Mesothelial cell of epicardium (in vitro differentiated cells): ENCODE measurements around the gene UNC50. TPM values are rescaled to one million over a fixed set of nuclear protein-coding genes. Genes with fewer than 3 reads are reported as not detected.

ENCODE experiments used
- DNase-seq, 2 experiments: peaks; one replicate each; pipeline ENCODE4 v3.0.0; 2021; ENCODE audit warnings: low spot score in 2 of 2; ENCODE audit not compliant: unreplicated experiment in 2 of 2
- H3K27ac Mint-ChIP-seq: 2 replicates; pipeline ENCODE4 v1.8.0; 2021; ENCODE audit warnings: mixed read lengths
- H3K27me3 Mint-ChIP-seq: 2 replicates; pipeline ENCODE4 v1.8.0; 2021; ENCODE audit warnings: low read depth, mixed read lengths
- H3K36me3 Mint-ChIP-seq: 2 replicates; pipeline ENCODE4 v1.8.0; 2021; ENCODE audit warnings: mixed read lengths
- H3K4me1 Mint-ChIP-seq: 2 replicates; pipeline ENCODE4 v1.8.0; 2021; ENCODE audit warnings: mixed read lengths
- H3K4me3 Mint-ChIP-seq: 2 replicates; pipeline ENCODE4 v1.8.0; 2021; ENCODE audit warnings: mild to moderate bottlenecking, moderate library complexity, mixed read lengths
- H3K9me3 Mint-ChIP-seq: 2 replicates; pipeline ENCODE4 v1.8.0; 2021; ENCODE audit warnings: mixed read lengths
- CTCF ChIP-seq: fragments of 200-600 bp; sonication (generic); IDR thresholded peaks from one replicate; pipeline ENCODE4 v1.5.0; 2021; ENCODE audit warnings: antibody characterized with exemption; ENCODE audit not compliant: unreplicated experiment
- total RNA-seq: library from RNA; stranded (reverse); gene quantifications from 3 replicates; pipeline ENCODE4 v1.2.1, GENCODE V29; 2021

The UNC50 gene
- total RNA-seq, 1 donor from 2014 or later = 44.6 TPM

- Mint-ChIP-seq H3K4me3 (no peak overlapping the region), H3K27me3 (no peaks in the 10 kb centered on the region), H3K4me1 (no peaks in the 10 kb centered on the region), H3K36me3 (peaks cover 4% of the 10 kb centered on the region), H3K27ac (no peak overlapping the region), H3K9me3 (no peaks in the 10 kb centered on the region)
- no peak for DNase-seq
- no peak for TF ChIP-seq CTCF
Observed at GRCh38 chr2:98583816-98584618, 24.4 kb upstream of the UNC50 start.

- Mint-ChIP-seq H3K36me3 (peaks cover 4% of the 10 kb centered on the region), H3K9me3 (no peaks in the 10 kb centered on the region), H3K27me3 (no peaks in the 10 kb centered on the region), H3K4me3 (no peak overlapping the region), H3K27ac (no peak overlapping the region), H3K4me1 (no peaks in the 10 kb centered on the region)
- TF ChIP-seq CTCF = no peak
- no peak for DNase-seq
Observed at GRCh38 chr2:98585386-98585785, 23.0 kb upstream of the UNC50 start.

DNA sequence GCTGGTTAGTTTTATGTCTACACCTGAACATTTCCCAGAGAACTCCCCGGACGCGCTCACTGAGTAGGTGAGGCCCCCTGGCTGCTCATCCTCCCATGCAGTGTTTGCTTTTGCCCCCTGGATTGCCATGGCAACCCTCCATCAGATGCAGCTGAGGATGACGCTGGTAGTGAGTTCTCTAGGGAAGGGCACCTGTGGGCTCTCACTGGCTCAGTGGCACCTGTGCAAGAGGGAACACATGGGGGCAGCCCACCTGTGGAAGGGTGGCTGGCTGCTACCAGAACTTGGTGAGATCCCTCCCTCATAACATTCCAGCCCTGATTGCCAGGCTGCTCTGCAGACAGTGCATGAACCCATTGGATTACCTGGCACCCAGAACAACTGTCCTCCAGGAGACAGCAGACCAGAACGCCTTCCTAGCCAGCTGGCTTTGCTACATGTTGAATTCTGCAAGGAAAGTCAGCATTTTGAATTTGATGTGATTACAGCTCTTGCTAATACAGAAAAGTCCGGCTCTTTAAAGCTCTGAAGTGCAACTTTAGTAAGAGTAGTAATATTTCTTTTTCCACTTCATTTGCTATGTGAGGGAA, 21.7 kb upstream of the UNC50 start:
- TF ChIP-seq CTCF = no peak
- no peak for DNase-seq
- no peaks in the 10 kb centered on the region for H3K9me3 Mint-ChIP-seq
- H3K27me3 Mint-ChIP-seq = no peaks in the 10 kb centered on the region
- no peak overlapping the region for H3K4me3 Mint-ChIP-seq
- peaks cover 4% of the 10 kb centered on the region for H3K36me3 Mint-ChIP-seq
- no peaks in the 10 kb centered on the region for H3K4me1 Mint-ChIP-seq
- H3K27ac Mint-ChIP-seq = no peak overlapping the region

DNA sequence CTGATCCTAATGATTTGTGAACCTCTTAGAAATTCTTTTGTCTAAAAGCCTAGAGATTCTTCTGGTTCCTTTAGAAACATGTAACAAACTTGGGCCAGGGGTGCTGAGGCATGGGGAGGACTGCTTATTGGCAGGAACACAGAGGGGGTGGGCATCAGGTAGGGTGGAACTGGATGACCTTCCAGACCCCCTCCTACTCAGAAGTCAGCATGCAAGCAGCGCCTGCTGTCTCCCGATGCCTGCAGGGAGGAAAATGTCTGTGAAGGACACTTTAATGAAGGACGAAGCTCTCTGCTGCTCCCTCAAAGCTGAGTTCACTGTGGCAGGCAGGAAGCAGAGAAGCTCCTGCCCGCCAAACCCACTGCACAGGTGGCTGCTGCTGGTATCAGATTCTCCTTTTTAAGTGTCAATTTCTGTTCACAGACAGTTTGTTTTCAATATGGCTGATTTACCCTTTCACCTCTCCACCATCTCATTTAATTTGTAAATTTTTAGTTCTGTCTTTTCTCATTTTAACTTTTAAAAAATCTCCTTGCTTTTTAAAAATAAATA, 19.4 kb upstream of the UNC50 start:
- no peak for TF ChIP-seq CTCF
- DNase-seq = no peak
- H3K27ac Mint-ChIP-seq = no peak overlapping the region

GRCh38 chr2:98589489-98589888, 18.9 kb upstream of the UNC50 start:
- H3K4me1 Mint-ChIP-seq = no peaks in the 10 kb centered on the region
- no peak for DNase-seq
- H3K9me3 Mint-ChIP-seq = peaks cover 10% of the 10 kb centered on the region
- H3K27me3 Mint-ChIP-seq = no peaks in the 10 kb centered on the region
- no peak for TF ChIP-seq CTCF
- H3K4me3 Mint-ChIP-seq = no peak overlapping the region
- H3K27ac Mint-ChIP-seq = no peak overlapping the region
- peaks cover 10% of the 10 kb centered on the region for H3K36me3 Mint-ChIP-seq

More for the DNA sequence above, 19.4 kb upstream of the UNC50 start:
- Mint-ChIP-seq H3K4me3 (no peak overlapping the region), H3K9me3 (peaks cover 8% of the 10 kb centered on the region), H3K4me1 (no peaks in the 10 kb centered on the region), H3K36me3 (peaks cover 8% of the 10 kb centered on the region), H3K27me3 (no peaks in the 10 kb centered on the region)
